SJCRH30 (cell line): Measurements from ENCODE around the gene BLACAT1. TPM values are rescaled to one million over a fixed set of nuclear protein-coding genes. Genes with fewer than 3 reads are reported as not detected.

Experiments used
- DNase-seq, 2 experiments: peaks; one replicate each; pipeline ENCODE4 v3.0.0-alpha.2; 2015 to 2020
- H3K27ac ChIP-seq: fragments of 250-450 bp; sonication (Bioruptor Pico); 2 replicates; pipeline ENCODE4 v1.5.1; 2020; ENCODE audit warnings: mild to moderate bottlenecking, moderate library complexity
- H3K27me3 ChIP-seq: fragments of 250-450 bp; sonication (Bioruptor Pico); 2 replicates; pipeline ENCODE4 v1.5.1; 2020; ENCODE audit warnings: mild to moderate bottlenecking, moderate library complexity
- H3K36me3 ChIP-seq: fragments of 250-450 bp; sonication (Bioruptor Pico); 2 replicates; pipeline ENCODE4 v1.5.1; 2020; ENCODE audit warnings: mild to moderate bottlenecking, moderate library complexity
- H3K4me1 ChIP-seq: fragments of 250-450 bp; sonication (Bioruptor Pico); 2 replicates; pipeline ENCODE4 v1.5.1; 2020; ENCODE audit warnings: mild to moderate bottlenecking, moderate library complexity
- H3K4me3 ChIP-seq: fragments of 250-450 bp; sonication (Bioruptor Pico); 2 replicates; pipeline ENCODE4 v1.5.1; 2020; ENCODE audit warnings: mild to moderate bottlenecking, moderate library complexity
- H3K9me3 ChIP-seq: fragments of 250-450 bp; sonication (Bioruptor Pico); replicated peaks from 2 replicates; pipeline ENCODE4 v1.5.1; 2020; ENCODE audit warnings: mild to moderate bottlenecking, moderate library complexity
- total RNA-seq: library from RNA; depleted of rRNA; stranded (reverse); fragments of >200 nt; shearing (Covaris generic); gene quantifications from 2 replicates; pipeline ENCODE4 v1.2.3, GENCODE V29; 2014

Gene BLACAT1
- total RNA-seq, 1 experiment from 2014 or later = 1.4 TPM

- no peak overlapping the region for H3K27ac ChIP-seq
- H3K4me1 ChIP-seq = peaks cover 28% of the 10 kb centered on the region
- peaks cover 43% of the 10 kb centered on the region for H3K27me3 ChIP-seq
Observed at GRCh38 chr1:205452933-205453332, 2.9 kb downstream of the BLACAT1 start.

GRCh38 chr1:205452364-205452763 lies 3.5 kb downstream of the BLACAT1 start:
- H3K4me1 ChIP-seq = peaks cover 33% of the 10 kb centered on the region
- H3K4me3 ChIP-seq = no peak overlapping the region
- peaks cover 38% of the 10 kb centered on the region for H3K27me3 ChIP-seq

More at GRCh38 chr1:205452933-205453332, 2.9 kb downstream of the BLACAT1 start:
- Histone ChIP-seq H3K36me3 (no peaks in the 10 kb centered on the region), H3K9me3 (no peaks in the 10 kb centered on the region), H3K4me3 (no peak overlapping the region)
- no peak for DNase-seq

GRCh38 chr1:205451759-205452164 lies 4.1 kb downstream of the BLACAT1 start:
- Histone ChIP-seq H3K36me3 (no peaks in the 10 kb centered on the region), H3K9me3 (no peaks in the 10 kb centered on the region), H3K4me1 (peaks cover 39% of the 10 kb centered on the region), H3K27ac (no peak overlapping the region), H3K4me3 (no peak overlapping the region), H3K27me3 (peaks cover 38% of the 10 kb centered on the region)
- DNase-seq = no peak

More at GRCh38 chr1:205452364-205452763, 3.5 kb downstream of the BLACAT1 start:
- no peak for DNase-seq
- Histone ChIP-seq H3K9me3 (no peaks in the 10 kb centered on the region), H3K36me3 (no peaks in the 10 kb centered on the region), H3K27ac (no peak overlapping the region)

- no peak overlapping the region for H3K27ac ChIP-seq
- H3K4me3 ChIP-seq = no peak overlapping the region
- peaks cover 45% of the 10 kb centered on the region for H3K4me1 ChIP-seq
- H3K27me3 ChIP-seq = peaks cover 33% of the 10 kb centered on the region
- no peaks in the 10 kb centered on the region for H3K9me3 ChIP-seq
- H3K36me3 ChIP-seq = no peaks in the 10 kb centered on the region
- peak in 1 of 2 experiments; percentile 36 for DNase-seq
Observed at GRCh38 chr1:205451202-205451601, 4.6 kb downstream of the BLACAT1 start.

- no peaks in the 10 kb centered on the region for H3K9me3 ChIP-seq
- peaks cover 53% of the 10 kb centered on the region for H3K4me1 ChIP-seq
- DNase-seq = no peak
- H3K36me3 ChIP-seq = no peaks in the 10 kb centered on the region
- H3K4me3 ChIP-seq = peak overlapping the region; percentile 18; the same call in 1 of the 2 replicates
- peak overlapping the region; percentile 14; the same call in 1 of the 2 replicates for H3K27ac ChIP-seq
- peaks cover 25% of the 10 kb centered on the region for H3K27me3 ChIP-seq
Observed at GRCh38 chr1:205450448-205450847, 5.4 kb downstream of the BLACAT1 start.

GRCh38 chr1:205449750-205450443 lies 5.9 kb downstream of the BLACAT1 start:
- Histone ChIP-seq H3K4me3 (peak overlapping the region; percentile 64), H3K27ac (peak overlapping the region; percentile 65), H3K9me3 (no peaks in the 10 kb centered on the region), H3K27me3 (peaks cover 20% of the 10 kb centered on the region), H3K36me3 (no peaks in the 10 kb centered on the region), H3K4me1 (peaks cover 56% of the 10 kb centered on the region)
- DNase-seq = peak; percentile 86 to 87

- DNase-seq = no peak
- peak overlapping the region; percentile 65 for H3K27ac ChIP-seq
- peak overlapping the region; percentile 64 for H3K4me3 ChIP-seq
- H3K9me3 ChIP-seq = no peaks in the 10 kb centered on the region
- H3K36me3 ChIP-seq = no peaks in the 10 kb centered on the region
- peaks cover 60% of the 10 kb centered on the region for H3K4me1 ChIP-seq
- H3K27me3 ChIP-seq = peaks cover 16% of the 10 kb centered on the region
Observed at GRCh38 chr1:205449254-205449749, 6.5 kb downstream of the BLACAT1 start.

- Histone ChIP-seq H3K27ac (no peak overlapping the region), H3K4me3 (peak overlapping the region; percentile 64), H3K36me3 (no peaks in the 10 kb centered on the region), H3K4me1 (peaks cover 66% of the 10 kb centered on the region), H3K9me3 (no peaks in the 10 kb centered on the region), H3K27me3 (peaks cover 12% of the 10 kb centered on the region; the same call in 1 of the 2 replicates)
- DNase-seq = no peak
Observed at GRCh38 chr1:205448540-205449253, 7.1 kb downstream of the BLACAT1 start.

- H3K27me3 ChIP-seq = peaks cover 8% of the 10 kb centered on the region; the same call in 1 of the 2 replicates
- no peak overlapping the region for H3K4me3 ChIP-seq
- no peaks in the 10 kb centered on the region for H3K9me3 ChIP-seq
- H3K4me1 ChIP-seq = peaks cover 71% of the 10 kb centered on the region
- peak; percentile 66 to 71 for DNase-seq
- H3K36me3 ChIP-seq = no peaks in the 10 kb centered on the region
- H3K27ac ChIP-seq = peak overlapping the region; percentile 11; the same call in 1 of the 2 replicates
Observed at GRCh38 chr1:205447457-205448341, 8.1 kb downstream of the BLACAT1 start.

- H3K27me3 ChIP-seq = no peaks in the 10 kb centered on the region
Observed at GRCh38 chr1:205446828-205447227, 9.0 kb downstream of the BLACAT1 start.

GRCh38 chr1:205445646-205445935 lies 10.3 kb downstream of the BLACAT1 start:
- Histone ChIP-seq H3K27me3 (no peaks in the 10 kb centered on the region), H3K9me3 (no peaks in the 10 kb centered on the region), H3K27ac (peak overlapping the region; percentile 99), H3K4me3 (peak overlapping the region; percentile 22), H3K4me1 (peaks cover 82% of the 10 kb centered on the region), H3K36me3 (no peaks in the 10 kb centered on the region)
- peak; percentile 94 to 95 for DNase-seq

More at GRCh38 chr1:205446828-205447227, 9.0 kb downstream of the BLACAT1 start:
- Histone ChIP-seq H3K36me3 (no peaks in the 10 kb centered on the region), H3K4me1 (peaks cover 78% of the 10 kb centered on the region), H3K27ac (no peak overlapping the region; the same call in 1 of the 2 replicates), H3K4me3 (no peak overlapping the region), H3K9me3 (no peaks in the 10 kb centered on the region)
- peak in 1 of 2 experiments; percentile 25 for DNase-seq

GRCh38 chr1:205444931-205445645 lies 10.8 kb downstream of the BLACAT1 start:
- peaks cover 83% of the 10 kb centered on the region for H3K4me1 ChIP-seq
- peak; percentile 98 to 99 for DNase-seq
- H3K27ac ChIP-seq = peak overlapping the region; percentile 99
- H3K27me3 ChIP-seq = no peaks in the 10 kb centered on the region
- peak overlapping the region; percentile 22 for H3K4me3 ChIP-seq
- no peaks in the 10 kb centered on the region for H3K9me3 ChIP-seq
- no peaks in the 10 kb centered on the region for H3K36me3 ChIP-seq

GRCh38 chr1:205444300-205444930 lies 11.4 kb downstream of the BLACAT1 start:
- Histone ChIP-seq H3K9me3 (no peaks in the 10 kb centered on the region), H3K27ac (peak overlapping the region; percentile 99), H3K4me1 (peaks cover 82% of the 10 kb centered on the region), H3K36me3 (no peaks in the 10 kb centered on the region), H3K4me3 (peak overlapping the region; percentile 4), H3K27me3 (no peaks in the 10 kb centered on the region)
- peak; percentile 74 to 79 for DNase-seq
